ENCODE results near the gene HPX. TPM values are rescaled to one million over a fixed set of nuclear protein-coding genes. Genes with fewer than 3 reads are reported as not detected.

Gene HPX
- total RNA-seq, 1 experiment from 2014 or later = 1.2 TPM

DNA sequence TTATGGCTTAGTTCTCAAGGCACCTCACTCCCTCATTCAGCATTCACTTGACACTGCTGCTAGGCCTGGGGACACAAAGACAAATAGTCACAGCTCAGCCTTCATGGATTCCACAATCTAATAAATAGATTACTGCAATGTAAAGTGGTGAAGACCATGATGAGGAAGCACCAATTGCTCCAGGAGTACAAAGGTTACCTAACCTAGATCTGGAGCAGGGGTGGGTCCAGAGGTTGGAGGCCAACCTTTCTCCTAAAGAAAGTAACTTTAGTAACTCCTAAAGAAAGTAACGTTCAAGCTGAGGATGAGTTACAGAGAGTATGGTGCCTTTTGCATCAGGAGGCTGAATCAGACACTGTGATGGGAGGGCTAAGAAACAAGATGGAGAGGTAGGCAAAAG, 28.8 kb upstream of the HPX start:
- Mint-ChIP-seq H3K4me1 (peaks cover 12 to 16% of the 10 kb centered on the region in 2 experiments), H3K27me3 (ENCODE audit: low read depth) (no peaks in the 10 kb centered on the region; the same call in none of the 2 replicates), H3K4me3 (no peak overlapping the region), H3K27ac (no peak overlapping the region), H3K9me3 (no peaks in the 10 kb centered on the region), H3K36me3 (ENCODE audit: insufficient read depth in 1 of 3, low read depth in 3 of 3) (no peaks in the 10 kb centered on the region)
- Histone ChIP-seq H2BK15ac (ENCODE audit: low read depth, low read length) (no peak overlapping the region), H2BK12ac (ENCODE audit: insufficient read length, low read depth, low read length) (no peak overlapping the region), H3K79me1 (ENCODE audit: insufficient read depth, low read depth, low read length, poor library complexity, severe bottlenecking) (no peaks in the 10 kb centered on the region), H3K9me3 (ENCODE audit: control insufficient read depth, low read depth, low read length) (no peaks in the 10 kb centered on the region), H3K23ac (ENCODE audit: insufficient read length, low read depth, low read length) (no peak overlapping the region), H3K27ac (ENCODE audit: insufficient read length, low read depth, low read length) (no peak overlapping the region), H3K27me3 (ENCODE audit: insufficient read depth, low read length) (no peaks in the 10 kb centered on the region; the same call in 1 of the 2 replicates), H2BK20ac (ENCODE audit: low read depth, low read length, poor library complexity, severe bottlenecking) (no peak overlapping the region), H2BK5ac (ENCODE audit: insufficient read length, low read length) (no peak overlapping the region), H3T11ph (ENCODE audit: low read length) (no peak overlapping the region), H4K20me1 (ENCODE audit: control insufficient read depth, insufficient read depth, insufficient read length) (no peaks in the 10 kb centered on the region), H2AK5ac (ENCODE audit: insufficient read length, low read length) (no peak overlapping the region), H2AFZ (ENCODE audit: low read length) (no peak overlapping the region), H3K23me2 (ENCODE audit: insufficient read length, low read depth, low read length, poor library complexity, severe bottlenecking) (peaks cover 14% of the 10 kb centered on the region), H3K4me2 (ENCODE audit: insufficient read depth, insufficient read length, low read length) (peak overlapping the region; percentile 21), H3K4ac (ENCODE audit: low read depth, low read length) (no peak overlapping the region), H4K5ac (ENCODE audit: insufficient read length, low read depth, low read length) (no peak overlapping the region), H2BK120ac (ENCODE audit: low read depth, low read length, poor library complexity, severe bottlenecking) (no peak overlapping the region), H3K79me2 (ENCODE audit: insufficient read depth, low read length) (no peaks in the 10 kb centered on the region; the same call in 1 of the 2 replicates), H4K91ac (ENCODE audit: insufficient read length, low read depth, low read length) (no peak overlapping the region), H3K18ac (ENCODE audit: insufficient read length, low read depth, low read length) (no peak overlapping the region), H4K8ac (replicated peaks; ENCODE audit: insufficient read length, low read depth, low read length) (no peak overlapping the region), H3K9ac (ENCODE audit: extremely low read depth, insufficient read length, low read length) (no peak overlapping the region), H3K56ac (ENCODE audit: insufficient read length, low read depth, low read length) (no peak overlapping the region), H3K14ac (ENCODE audit: insufficient read depth, low read length) (no peak overlapping the region), H3K4me1 (ENCODE audit: insufficient read depth, low read length) (peaks cover 6% of the 10 kb centered on the region; the same call in 1 of the 2 replicates)
- no peak for DNase-seq
- WGBS (ENCODE audit: extremely low coverage, insufficient read length, low lambda C conversion rate) = no CpG with 5 or more reads among the region's 1 CpG
- TF ChIP-seq, protein P1, sequence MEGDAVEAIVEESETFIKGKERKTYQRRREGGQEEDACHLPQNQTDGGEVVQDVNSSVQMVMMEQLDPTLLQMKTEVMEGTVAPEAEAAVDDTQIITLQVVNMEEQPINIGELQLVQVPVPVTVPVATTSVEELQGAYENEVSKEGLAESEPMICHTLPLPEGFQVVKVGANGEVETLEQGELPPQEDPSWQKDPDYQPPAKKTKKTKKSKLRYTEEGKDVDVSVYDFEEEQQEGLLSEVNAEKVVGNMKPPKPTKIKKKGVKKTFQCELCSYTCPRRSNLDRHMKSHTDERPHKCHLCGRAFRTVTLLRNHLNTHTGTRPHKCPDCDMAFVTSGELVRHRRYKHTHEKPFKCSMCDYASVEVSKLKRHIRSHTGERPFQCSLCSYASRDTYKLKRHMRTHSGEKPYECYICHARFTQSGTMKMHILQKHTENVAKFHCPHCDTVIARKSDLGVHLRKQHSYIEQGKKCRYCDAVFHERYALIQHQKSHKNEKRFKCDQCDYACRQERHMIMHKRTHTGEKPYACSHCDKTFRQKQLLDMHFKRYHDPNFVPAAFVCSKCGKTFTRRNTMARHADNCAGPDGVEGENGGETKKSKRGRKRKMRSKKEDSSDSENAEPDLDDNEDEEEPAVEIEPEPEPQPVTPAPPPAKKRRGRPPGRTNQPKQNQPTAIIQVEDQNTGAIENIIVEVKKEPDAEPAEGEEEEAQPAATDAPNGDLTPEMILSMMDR (conservative IDR thresholded peaks at IDR 0.05) = no peak
